Hindlimb muscle (tissue), 1 donor: ENCODE data around the gene TMEM240. TPM values are rescaled to one million over a fixed set of nuclear protein-coding genes. Genes with fewer than 3 reads are reported as not detected.
"Not testable (repeated sequence)": the region's sequence is repeated elsewhere in the genome, so short reads cannot be mapped to it uniquely, and the experiment has no call there.

Experiments used
- DNase-seq: peaks from one replicate; pipeline ENCODE4 v3.0.0-alpha.2; 2013
- polyA plus RNA-seq: library from polyadenylated mRNA; unstranded; fragments of 120-200 nt; gene quantifications from one replicate; pipeline ENCODE4 v1.2.1, GENCODE V29; 2013; ENCODE audit not compliant: insufficient read length

The TMEM240 gene
- polyA plus RNA-seq, 1 donor, result 4.8 TPM

GRCh38 chr1:1523226-1523625, 17.2 kb downstream of the TMEM240 start:
- DNase-seq, result not testable (repeated sequence)

DNA sequence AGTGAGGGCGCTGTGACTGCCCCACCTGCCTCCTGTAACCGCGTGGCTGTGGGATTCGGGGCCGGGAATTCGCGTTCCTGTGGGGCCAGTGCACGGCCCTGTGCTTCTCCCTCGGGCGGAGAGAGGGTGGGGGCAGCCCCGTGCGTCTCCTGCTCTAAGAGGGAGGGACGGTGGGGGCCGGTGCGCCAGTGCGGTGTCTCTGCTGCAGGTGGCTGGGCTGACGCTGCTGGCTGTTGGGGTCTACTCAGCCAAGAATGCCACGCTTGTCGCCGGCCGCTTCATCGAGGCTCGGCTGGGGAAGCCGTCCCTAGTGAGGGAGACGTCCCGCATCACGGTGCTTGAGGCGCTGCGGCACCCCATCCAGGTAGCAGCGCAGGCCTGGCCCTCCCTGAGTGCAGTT, 17.9 kb downstream of the TMEM240 start:
- not testable (repeated sequence) for DNase-seq

GRCh38 chr1:1521331-1521730, 19.1 kb downstream of the TMEM240 start:
- no peak for DNase-seq

GRCh38 chr1:1519805-1520505, 20.5 kb downstream of the TMEM240 start:
- DNase-seq, result not testable (repeated sequence)

DNA sequence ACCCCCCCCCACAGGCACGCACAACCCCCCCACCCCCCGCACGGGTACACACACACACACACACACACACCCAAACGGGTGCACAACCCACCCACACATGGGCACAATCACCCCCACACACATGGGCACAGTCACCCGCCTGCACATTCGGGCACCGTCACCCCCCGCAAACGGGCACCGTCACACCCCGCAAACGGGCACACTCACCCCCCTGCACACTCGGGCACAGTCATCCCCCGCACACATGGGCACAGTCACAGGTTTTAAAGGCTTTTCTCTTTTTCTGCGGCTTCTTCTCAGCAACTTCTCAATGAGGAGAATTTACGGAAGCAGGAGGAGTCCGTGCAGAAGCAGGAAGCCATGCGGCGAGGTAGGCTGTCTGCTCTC, 21.8 kb downstream of the TMEM240 start:
- not testable (repeated sequence) for DNase-seq

GRCh38 chr1:1517973-1518620, 22.3 kb downstream of the TMEM240 start:
- DNase-seq, result no peak

GRCh38 chr1:1516923-1517322, 23.5 kb downstream of the TMEM240 start:
- not testable (repeated sequence) for DNase-seq

- DNase-seq, result not testable (repeated sequence)
Observed at GRCh38 chr1:1514376-1514775, 26.0 kb downstream of the TMEM240 start.

- not testable (repeated sequence) for DNase-seq
Observed at GRCh38 chr1:1513675-1514074, 26.7 kb downstream of the TMEM240 start.

DNA sequence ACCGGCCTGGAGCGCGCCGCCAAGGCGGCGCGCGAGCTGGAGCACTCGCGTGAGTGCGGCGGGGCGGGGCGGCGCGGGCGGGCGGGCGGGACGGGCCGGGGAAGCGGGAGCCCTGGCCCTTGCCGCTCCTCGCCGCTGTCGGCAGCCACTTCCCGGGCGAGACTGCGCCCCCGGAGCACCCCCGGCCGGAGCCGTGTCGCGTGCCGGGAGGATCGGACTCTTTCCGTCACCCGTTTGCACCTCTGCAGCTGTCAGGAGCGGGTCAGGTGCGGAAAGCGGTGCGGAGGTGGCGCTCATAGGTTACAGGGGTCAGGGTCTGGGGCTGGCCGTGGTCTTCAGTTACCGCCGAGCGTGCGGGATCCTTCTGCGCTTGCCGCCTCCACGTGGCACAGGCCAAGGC, 28.0 kb downstream of the TMEM240 start:
- not testable (repeated sequence) for DNase-seq

DNA sequence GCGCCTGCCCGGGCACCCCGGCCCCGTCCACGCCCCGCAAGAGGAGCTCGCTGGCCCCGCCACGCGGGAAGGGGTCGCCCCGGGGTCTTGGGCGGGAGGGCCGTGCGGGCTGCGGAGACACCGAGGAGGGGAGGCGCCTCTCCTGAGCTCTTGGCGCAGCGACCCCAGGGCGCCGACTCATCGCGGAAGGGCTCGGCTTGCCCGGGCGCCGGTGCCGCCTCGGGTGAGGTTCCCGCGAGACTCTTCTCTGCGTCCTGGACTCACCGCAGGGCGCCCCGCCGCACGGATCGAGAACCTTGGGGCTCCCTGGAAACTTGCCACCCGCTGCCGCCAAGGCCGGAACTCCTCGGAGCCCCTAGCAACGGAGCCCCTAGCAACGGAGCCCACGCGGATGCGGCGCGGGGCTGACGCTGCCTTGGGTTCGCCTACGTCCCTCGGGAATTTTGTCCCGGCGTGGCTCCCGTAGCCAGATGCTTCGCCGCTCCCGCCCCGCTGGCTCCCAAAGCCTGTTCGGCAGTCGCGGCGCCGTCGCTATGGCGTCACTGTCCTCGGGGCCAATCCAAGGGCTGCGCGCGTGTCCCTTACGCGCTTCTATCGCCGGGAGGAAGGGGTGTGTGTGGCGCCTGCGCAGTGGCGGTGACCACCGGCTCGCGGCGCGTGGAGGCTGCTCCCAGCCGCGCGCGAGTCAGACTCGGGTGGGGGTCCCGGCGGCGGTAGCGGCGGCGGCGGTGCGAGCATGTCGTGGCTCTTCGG, 28.7 kb downstream of the TMEM240 start, which contains the start of gene ATAD3A:
Gene ATAD3A, plus strand, starts transcription at position 630 of the 753 bp plus-strand sequence. Its CDS starts 107 bp downstream, at position 737.
- peak; percentile 98 for DNase-seq

DNA sequence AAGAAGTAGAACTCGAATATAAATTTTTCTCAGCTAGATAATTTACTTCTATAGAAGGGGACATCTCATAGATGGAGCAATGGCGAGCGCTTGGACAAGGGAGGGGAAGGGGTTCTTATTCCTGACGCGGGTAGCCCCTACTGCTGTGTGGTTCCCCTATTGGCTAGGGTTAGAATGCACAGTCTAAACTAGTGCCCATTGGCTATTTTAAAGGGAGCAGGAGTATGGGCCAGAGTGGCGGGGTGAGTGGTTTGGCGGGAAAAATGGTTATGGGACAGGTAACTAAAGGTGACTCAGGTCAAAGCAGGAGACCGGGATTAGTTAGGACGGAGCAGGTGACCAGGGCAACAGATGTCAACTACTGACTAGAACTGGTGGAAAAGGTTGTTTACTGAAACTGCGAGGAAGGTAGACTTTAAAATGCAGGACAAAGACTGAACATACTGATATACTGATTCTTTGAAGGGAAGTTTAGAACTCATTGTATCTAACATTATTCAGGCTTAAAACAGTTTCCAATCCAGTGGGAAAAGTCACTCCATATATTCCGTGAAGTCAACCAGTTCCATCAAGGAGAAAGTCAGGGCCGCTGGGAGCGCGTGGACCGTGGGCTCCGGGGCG, 29.4 kb downstream of the TMEM240 start:
- DNase-seq, result no peak

- not testable (repeated sequence) for DNase-seq
Observed at GRCh38 chr1:1509465-1509850, 31.0 kb downstream of the TMEM240 start.

DNA sequence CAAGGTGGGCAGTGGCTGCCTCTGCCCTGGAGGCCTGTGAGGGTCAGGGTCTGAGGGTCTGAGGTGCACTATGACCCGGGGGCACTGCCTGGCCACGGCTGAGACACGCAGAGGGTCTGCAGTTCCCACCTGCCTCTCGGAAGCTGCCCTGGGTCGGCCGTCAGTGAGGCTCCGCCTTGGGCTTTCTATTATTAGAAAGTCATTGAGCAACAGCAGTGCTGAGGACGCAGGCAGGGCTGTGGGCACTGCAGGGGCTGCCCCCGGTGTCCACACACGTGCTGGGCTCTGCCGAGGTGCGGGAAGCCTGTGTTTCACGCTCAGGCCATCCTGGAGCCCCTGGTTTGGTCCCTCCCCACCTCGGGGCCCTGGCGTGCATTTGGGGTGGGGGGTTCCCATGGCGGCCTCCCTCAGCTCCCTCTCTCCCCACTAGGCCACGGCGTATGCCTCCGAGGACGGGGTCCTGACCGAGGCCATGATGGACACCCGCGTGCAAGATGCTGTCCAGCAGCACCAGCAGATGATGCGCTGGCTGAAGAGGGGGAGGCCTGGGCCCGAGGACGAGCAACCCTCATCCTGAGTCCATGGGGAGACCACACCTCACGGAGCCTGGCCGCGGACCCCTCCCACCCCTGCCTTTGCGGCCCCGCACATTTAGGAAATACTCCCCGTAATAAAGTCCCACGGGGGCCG, 31.5 kb downstream of the TMEM240 start:
- DNase-seq, result not testable (repeated sequence)

- DNase-seq, result no peak
Observed at GRCh38 chr1:1507305-1507704, 33.1 kb downstream of the TMEM240 start.

- DNase-seq, result not testable (repeated sequence)
Observed at GRCh38 chr1:1505801-1506200, 34.6 kb downstream of the TMEM240 start.

DNA sequence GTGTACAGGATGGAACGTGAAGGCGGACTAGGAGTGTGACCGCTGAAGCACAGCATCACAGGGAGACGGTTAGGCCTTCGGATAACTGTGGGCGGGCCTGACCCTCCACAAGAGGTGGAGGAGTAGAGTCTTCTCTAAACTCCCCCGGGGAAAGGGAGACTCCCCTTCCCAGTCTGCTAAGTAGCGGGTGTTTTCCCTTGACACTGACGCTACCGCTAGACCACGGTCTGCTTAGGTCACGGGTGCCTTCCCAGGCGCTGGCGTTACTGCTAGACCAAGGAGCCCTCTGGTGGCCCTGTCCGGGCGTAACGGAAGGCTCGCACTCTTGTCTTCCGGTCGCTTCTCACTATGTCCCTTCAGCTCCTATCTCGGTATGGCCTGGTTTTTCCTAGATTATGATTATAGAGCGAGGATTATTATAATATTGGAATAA, 35.0 kb downstream of the TMEM240 start:
- not testable (repeated sequence) for DNase-seq

- DNase-seq, result peak; percentile 18
Observed at GRCh38 chr1:1504777-1505365, 35.6 kb downstream of the TMEM240 start.

- DNase-seq, result not testable (repeated sequence)
Observed at GRCh38 chr1:1495461-1495975, 44.9 kb downstream of the TMEM240 start.

- not testable (repeated sequence) for DNase-seq
Observed at GRCh38 chr1:1494311-1494710, 46.1 kb downstream of the TMEM240 start.

DNA sequence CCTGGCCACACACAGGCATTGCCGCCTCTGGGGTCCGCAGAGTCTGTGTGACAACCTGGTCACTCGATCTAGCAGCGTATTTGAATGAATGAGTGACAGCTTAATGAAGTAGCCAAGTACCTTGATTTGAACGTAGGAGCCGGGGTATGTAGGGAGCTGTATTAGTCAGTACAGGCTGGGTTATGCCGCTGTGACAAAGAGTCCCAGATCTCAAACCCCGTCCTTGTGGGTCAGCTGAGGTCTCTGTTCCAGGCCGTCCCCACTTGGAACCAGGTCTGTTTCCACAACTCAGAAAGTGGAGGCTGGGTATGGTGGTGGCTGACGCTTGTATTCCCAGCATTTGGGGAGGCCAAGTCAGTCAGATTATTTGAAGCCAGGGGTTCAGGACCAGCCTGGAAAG, 48.8 kb downstream of the TMEM240 start:
- DNase-seq, result no peak
